Measurements from ENCODE around the gene STK38.
"Not testable (repeated sequence)": the region's sequence is repeated elsewhere in the genome, so short reads cannot be mapped to it uniquely, and the experiment has no call there.

The STK38 gene

DNA sequence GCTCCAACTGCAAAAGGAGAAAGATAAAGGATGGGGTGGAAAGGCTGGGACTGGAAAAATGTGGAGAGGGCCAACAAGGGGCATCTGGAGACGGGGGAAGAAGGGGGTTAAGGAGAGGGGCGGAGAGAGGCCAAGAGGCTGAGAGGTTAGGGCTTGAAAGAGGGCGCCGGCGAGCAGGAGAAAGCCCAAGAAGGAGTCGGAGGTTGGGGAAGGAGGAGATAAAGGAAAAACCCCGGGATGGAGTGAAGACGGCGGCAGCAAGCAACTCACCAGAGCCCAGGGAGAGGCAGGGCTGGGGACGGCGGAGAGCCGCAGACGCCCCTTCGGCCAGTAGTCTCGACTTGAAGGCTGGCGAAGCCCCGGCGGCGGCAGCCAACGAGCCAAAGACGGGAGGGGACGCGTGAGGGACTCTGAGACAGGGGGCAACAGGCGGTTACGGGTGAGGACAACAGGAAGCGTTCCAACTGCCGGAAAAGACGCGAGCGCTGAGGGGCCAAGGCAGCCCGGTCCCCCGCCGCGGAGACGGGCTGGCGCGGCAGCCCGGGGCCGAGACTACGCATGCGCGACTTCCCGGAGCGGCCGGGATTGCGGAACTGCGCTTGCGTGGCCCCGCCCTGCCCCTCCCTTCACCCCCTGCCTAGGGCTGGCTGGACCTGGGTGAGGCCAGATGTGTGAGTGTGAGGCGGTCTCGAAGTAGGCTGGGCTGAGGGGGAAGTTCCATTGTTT is at the start of gene STK38:
TSS of gene STK38 (minus strand) at position 560 of the 726 bp plus-strand sequence. CDS start 7,277 bp downstream, outside the sequence.
- DNase-seq, result peak; percentile 88 to 90

DNA sequence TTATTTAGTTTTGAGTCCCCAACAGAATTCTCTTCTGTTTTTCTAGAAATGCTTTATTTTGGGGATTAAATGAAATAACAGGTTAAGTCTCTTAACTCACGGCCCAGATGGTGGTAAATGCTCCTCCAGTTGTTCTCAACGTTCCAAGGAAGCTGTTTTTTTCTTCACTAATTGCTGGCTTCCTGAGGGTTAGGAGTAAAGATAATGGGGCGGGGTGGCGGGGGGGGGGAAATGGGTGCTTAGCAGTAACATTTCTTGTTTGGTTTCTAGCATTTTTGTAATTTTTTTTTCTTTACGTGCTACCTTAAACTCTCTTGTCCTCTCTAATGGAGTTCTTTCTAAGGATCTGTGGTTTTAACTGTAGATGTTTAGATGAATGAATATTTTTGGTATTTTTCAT is 49.1 kb upstream of the STK38 start:
- DNase-seq, result no peak

DNA sequence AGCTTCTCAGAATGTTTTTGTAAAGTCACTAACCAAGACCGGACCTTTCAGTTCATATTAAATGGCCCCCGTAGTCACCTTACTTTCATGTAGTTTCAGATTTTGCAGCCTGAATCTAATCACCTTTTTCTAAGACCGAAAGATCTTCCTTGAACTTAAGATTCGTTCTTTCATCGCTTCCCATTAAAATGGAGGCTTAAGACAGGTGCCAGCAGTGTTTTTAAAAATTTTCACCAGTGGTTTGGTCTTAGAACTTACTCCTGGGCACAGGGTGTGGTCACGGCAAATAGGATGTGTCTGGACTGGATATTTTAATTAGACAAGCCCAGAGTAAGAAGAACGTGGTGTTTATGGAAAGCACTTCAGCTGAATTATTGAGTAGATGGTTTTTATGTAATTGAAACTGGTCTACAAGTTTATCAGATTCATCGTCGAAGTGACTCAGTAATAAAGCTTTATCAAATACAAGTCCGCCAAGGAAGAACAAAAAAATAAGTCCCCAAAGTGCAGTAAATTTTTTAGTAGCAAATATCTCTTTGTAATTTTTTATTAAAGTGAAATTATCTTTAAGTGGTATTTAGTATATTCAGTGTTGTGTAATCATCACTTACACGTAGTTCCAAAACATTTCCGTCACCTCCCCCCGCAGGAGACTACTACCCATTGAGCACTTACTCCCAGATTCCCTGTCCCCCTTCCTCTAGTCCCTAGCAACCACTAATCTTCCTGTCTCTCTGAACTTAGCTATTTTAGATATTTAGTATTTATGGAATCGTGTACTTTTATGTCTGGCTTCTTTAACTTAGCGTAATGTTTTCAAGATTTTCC is 47.8 kb upstream of the STK38 start:
- no peak for DNase-seq

DNA sequence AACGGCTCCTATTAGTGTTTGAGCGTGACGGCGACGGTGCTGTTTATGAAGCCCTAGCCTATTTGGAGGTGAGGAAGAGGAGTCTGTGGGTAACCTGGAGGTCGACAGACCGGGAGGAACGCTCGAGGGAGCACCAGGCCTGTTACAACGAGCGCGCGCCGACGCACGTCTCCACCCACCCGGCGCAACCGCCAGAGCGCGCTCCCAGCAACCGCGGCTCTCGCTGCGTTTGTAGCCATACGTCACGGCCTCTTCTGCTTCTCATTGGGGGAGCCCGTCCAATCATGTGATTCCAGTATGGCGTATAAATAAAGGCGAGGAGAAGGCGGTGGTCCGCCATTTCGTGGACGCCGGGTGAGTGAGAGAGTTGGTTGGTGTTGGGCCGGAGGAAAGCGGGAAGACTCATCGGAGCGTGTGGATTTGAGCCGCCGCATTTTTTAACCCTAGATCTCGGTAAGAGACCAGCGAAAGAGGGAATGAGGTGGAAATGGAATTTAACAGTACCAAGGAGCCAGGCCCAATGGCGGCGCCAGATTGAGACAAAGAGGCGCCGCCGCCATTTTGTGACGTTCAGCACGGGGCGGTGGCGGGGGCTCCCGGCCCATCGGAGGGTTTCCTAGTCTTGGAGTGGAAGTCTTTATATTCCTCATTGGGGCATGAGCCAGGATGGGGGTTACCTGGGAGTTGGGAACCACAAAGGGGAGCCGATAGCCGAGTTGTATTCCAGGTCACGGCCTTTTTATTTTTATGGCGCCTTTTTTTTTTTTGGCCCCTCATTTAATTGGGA is 46.9 kb upstream of the STK38 start, which contains the start of gene SRSF3:
TSS of gene SRSF3 (plus strand) at position 334 of the 787 bp plus-strand sequence. CDS start 2,401 bp downstream, outside the sequence.
- peak; percentile 88 to 99 for DNase-seq

DNA sequence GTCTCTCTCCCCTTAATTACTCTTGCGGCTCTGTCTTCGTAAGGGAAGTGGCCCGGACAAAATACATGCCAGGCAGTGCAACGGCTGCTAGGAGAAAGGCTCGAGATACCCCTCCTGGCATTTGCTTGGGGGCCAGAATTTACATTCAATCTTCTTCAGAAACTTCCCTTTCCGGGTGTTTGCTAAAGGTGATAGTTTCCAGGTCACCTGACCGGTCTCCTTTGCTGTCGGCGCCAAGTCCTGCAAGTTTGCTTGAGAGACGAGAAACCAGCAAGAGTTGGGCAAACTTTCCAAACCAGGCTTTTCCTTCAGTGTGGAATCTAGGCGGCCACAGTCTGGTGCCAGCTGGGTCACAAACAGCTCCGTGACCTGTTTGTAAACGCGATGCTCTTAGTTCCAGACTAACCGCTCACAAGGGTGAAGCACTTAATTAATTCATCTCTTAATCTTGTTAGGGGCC is 46.3 kb upstream of the STK38 start:
- DNase-seq, result no peak

DNA sequence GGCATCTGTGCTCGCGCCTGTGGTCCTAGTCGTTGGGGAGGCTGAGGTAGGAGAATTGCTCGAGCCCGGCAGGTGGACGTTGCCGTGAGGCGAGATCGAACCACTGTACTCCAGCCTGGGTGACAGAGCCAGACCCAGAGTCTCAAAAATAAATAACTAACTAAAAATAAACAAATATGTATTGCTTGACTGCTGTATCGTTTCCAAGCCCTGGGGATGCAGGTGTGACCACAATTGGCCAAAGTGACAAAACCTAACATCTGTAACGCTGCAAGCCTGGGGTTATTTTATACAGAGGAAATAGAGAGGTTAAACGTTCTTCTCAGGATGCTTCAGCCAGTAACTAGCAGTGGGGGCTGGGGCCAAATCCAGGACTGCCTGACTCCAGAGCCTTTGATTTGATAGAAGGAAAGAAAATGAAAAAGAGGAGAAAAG is 45.0 kb upstream of the STK38 start:
- DNase-seq, result no peak

DNA sequence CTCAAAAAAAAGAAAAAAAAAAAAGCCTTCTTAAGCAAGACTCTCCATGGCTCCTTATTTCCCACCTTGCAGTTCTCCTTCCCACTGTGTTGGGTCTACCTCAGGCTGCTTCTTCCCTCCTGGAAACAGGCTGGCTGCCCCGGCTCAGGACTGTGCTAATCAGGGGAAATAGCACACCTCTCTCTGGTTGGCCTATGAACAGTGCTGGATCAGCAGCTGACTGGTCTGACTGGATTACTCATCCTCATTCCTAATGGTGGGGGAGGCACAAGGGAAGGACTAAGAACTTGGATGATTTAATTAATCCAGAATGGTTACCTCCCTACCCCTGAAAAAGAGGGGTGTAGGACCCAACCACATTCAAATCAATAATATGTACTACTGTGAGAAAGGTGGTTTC is 43.0 kb upstream of the STK38 start:
- no peak for DNase-seq

DNA sequence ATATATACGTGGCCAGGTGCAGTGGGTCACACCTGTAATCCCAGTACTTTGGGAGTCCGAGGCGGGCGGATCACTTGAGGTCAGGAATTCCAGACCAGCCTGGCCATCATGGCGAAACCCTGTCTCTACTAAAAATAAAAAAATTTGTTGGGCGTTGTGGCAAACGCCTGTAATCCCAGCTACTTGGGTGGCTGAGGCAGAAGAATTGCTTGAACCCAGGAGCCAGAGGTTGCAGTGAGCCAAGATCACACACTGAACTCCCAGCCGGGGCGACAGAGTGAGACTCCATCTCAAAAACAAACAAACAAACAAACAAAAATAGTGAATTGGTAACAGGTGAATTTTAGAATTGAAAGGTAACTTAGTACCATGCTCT is 41.7 kb upstream of the STK38 start:
- not testable (repeated sequence) for DNase-seq

DNA sequence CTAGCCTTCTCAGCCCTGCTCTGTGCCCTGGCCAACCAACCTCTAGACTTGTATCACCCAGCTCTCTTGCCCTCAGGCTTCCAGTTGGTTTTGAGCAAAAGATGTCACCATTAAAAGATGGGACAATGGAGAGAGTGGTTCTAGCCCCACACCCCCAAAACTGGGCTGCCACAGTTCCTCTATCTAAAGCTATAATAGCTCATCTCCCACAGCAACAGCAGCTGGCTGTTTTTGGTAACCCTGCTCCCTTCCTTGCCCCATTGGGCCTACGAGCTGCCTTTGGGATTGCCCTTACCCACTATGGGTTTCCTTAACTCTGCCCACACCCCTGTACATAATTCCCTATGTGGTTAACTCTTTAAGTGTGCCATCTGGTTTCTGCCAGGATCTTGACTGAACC is 39.3 kb upstream of the STK38 start:
- DNase-seq, result no peak

DNA sequence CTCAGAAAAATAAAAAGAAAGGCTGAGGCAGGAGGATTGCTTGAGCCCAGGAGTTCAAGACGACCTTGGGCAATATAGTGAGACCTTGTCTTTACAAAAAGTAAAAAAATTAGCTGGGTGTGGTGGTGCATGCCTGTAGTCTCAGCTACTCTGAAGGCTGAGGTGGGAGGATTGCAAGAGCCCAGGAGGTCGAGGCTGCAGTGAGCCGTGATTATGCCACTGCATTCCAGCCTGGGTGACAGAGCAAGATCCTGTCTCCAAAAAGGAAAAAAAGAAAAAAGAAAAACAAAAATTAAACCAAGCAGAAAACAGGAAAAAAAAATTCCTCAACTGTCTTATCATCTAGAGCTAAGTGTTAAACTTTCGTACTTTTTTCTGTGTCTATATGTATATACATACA is 34.4 kb upstream of the STK38 start:
- no peak for DNase-seq

DNA sequence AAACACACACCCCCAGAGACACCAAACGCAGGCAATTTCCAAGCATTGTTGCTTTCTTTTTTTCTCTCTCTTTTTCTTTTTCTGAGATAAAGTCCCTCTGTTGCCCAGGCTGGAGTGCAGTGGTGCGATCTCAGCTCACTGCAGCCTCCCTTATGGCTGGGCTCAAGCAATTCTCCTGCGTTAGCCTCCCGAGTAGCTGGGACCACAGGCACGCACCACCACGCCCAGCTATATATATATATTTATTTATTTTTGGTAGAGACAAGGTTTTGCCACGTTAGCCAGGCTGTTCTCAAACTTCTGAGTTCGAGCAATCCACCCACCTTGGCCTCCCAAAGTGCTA is 32.9 kb upstream of the STK38 start:
- DNase-seq, result no peak

DNA sequence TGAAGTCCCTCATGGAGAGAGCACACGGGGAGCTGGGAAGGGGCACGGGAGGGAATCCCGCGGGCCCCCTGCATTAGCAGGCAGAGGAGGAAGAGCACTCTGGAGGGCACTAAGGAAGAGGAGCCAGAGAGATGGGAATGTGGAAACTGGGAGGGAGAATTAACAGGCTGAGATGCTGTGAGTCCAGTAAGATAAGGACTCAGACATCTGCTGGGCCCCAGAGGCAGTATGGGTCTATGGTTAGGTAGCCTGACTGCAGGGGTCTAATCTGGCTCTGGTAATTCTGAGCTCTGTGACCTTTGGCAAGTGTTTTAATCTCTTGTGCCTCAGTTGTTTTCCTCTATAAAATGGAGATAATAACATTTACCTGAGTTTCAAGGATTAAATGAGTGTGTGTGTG is 31.2 kb upstream of the STK38 start:
- DNase-seq, result no peak

DNA sequence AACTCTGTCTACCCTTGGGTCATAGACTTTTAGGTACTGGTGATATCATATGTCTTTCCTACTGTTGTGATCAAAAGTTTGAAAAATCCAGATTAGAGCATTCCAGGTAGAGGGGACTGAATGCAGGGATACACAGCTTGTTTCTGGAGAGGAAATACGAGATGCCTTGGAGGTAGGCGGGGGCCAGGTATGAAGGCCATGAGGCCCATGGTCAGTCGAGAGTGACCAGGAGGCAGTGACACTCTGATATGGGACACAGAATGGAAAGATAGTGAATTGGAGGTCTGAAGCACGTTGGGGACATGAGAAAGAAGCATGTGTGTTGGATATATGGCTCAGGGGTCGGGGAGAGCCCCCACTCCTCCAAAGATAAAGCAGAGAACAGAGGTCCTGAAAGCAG is 30.8 kb upstream of the STK38 start:
- no peak for DNase-seq

DNA sequence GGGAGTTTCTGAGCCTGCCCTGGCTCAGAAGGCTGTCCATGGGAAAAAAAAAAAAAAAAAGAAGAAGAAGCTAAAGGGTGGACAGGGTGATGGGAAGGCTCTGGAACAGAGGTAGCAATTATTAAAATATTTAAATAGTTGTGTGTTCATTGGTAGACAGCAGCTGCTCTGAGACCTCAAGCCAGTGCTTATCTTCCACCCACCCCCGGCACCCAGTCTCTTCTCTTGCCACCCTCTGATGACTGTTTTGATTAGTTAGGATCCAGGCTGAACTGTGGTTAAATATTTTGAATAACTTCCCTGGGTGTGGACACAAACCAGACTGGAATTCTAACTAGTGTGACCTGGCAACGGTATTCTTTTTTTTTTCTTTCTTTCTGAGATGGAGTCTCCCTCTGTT is 30.0 kb upstream of the STK38 start:
- no peak for DNase-seq

DNA sequence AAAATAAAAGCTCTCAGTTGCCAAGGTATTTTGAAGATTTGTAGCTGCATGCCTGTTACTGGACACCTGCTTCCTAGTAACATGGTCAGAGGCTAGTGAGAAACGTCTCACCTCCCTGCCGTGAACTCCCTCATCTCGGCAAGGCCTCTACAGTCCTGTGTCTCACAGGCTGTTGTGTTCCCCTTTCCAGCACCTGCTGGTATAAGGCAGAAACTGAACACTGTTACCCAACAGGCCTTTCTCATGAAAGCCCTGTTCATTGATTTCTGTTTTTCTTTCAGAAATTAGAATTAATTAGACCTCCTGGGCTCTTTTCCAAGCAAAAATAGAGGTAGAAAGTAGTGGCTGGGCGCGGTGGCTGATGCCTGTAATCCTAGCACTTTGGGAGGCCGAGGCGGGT is 29.3 kb upstream of the STK38 start:
- DNase-seq, result no peak

DNA sequence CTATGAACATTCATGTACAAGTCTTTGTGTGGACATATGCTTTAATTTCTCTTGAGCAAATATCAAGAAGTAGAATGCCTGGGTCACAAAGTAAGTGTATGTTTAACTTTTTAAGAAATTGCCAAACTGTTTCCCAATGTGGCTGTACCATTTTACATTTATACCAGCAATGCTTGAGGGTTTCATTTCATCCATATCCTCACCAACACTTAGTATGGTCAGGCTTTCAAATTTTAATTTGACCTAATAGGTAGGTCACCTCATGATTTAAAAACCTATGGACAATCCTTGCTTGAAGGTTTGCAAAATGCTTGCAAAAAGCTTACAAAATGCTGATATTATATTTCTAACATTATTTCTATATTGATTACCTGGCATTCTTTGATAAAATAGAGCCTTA is 27.4 kb upstream of the STK38 start:
- no peak for DNase-seq

DNA sequence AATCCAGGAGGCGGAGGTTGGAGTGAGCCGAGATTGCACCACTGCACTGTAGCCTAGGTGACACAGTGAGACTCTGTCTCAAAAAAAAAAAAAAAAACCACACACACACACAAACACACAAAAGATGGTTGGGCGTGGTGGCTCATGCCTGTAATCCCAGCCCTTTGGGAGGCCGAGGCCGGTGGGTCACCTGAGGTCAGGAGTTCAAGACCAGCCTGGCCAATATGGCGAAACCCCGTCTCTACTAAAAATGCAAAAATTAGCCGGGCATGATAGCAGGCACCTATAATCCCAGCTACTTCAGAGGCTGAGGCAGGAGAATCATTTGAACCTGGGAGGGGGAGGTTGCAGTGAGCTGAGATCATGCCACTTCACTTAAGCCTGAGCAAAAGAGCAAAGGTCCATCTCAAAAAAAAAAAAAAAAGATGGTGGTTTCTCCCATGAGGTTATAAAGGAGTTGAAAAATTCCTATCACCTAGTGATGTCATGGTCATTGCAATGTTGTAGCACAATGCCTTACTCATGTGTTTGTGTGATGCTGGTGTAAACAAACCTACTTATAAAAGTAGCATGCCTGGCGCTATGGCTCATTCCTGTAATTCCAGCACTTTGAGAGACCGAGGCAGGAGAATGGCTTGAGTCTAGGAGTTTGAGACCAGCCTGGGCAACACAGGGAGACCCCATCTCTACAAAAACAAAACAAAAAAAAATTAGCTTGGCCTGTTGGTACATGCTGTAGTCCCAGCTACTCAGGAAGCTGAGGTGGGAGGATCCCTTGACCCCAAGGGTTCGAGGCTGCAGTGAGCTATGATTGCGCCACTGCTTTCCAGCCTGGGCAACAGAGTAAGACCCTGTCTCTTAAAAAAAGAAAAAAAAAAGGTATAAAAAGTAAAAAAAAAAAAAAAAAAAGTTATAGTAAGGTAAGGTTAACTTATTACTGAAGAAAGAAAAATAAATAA is 25.4 kb upstream of the STK38 start:
- DNase-seq, result not testable (repeated sequence)

DNA sequence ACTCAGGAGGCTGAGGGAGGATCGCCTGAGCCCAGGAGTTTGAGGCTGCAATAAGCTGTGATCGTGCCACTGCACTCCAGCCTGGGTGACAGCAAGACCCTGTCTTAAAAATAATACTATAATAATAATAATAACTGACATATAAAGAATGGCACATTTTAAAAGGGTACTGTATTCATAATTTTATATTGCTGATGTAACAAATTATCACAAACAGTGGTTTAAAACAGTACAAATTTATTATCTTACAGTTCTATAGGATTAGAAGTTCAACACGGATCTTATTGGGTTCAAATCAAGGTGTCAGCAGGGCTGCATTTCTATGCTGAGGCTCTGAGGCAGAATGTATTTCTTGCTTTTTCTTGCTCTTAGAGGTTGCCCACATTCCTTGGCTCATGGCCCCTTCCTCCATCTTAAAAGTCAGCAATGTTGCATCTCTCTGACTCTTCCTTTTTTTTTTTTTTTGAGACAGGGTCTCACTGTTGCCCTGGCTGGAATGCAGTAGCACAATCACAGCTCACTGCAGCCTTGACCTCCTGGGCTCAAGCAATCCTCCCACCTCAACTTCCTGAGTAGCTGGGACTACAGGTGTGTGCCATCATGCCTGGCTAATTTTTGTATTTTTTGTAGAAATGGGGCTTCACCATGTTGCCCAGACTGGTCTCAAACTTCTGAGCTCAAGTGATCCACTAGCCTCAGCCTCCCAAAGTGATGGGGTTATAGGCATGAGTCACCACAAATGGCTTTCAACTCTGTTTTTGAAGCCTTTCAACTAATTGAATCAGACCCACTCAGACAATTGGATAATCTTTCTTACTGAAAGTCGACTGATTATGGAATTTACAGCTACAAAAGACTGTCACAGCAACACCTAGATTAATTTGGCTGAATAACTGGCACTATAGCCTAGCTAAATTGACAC is 24.1 kb upstream of the STK38 start:
- DNase-seq, result no peak

DNA sequence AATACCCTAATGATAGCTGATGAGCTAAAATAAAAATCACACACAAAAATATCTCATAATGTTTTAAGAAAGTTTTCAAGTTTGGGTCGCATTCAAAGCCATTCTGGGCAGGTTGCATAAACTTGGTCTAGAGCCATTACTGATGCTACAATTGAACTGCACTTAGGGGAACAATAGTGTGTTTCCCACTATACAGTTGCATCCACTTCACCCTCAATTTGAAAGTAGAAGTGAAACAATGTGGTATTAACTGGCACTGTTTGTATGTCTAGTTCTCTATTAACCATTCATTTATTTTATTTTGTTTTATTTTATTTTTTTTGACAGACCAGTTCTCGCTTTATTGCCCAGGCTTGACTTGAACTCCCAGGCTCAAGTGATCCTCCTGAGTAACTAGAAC is 23.0 kb upstream of the STK38 start:
- DNase-seq, result no peak

DNA sequence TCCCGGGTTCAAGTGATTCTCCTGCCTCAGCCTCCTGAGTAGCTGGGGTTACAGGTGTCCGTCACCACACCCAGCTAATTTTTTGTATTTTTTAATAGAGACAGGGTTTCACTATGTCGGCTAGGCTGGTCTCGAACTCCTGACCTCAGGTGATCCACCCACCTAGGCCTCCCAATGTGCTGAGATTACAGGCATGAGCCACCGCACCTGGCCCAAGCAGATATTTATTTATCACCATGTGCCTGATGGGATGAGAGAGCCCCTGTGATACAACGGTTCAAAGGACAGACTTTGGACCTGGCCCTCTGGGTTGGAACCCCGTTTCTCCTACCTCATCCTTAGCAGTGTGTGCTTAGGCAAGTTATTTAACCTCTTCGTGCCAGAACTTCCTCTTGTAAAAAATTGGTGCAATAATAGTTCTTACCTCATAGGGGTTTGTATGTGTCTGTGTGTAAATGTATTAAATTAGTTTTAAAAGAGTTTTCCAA is 19.2 kb upstream of the STK38 start:
- DNase-seq, result no peak

DNA sequence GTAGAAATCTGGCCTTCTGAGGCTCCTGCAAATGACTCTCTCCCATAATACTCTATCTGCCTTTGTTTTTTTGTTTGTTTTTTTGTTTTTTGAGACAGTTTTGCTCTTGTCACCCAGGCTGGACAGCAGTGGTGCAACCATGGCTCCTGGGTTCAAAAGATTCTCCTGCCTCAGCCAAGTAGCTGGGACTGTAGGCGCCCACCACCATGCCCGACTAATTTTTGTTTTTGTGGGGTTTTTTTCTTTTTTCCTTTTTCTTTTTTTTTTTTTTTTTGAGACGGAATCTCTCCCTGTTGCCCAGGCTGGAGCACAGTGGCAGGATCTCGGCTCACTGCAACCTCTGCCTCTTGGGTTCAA is 16.6 kb upstream of the STK38 start:
- no peak for DNase-seq

All from bone marrow (tissue), 2 donors.